HG03457 (cell line): Measurements from ENCODE around the gene KCNH5.

Experiments
- ATAC-seq: cut with Tn5 transposase; IDR thresholded peaks from one replicate; pipeline ENCODE4 v1.9.1; 2021; ENCODE audit warnings: moderate number of reproducible peaks; ENCODE audit not compliant: unreplicated experiment

Gene KCNH5

GRCh38 chr14:63045234-63045611 is at the start of gene KCNH5:
Gene KCNH5 (minus strand): TSS chr14:63045458. CDS start chr14:63045186, 272 bp downstream.
- no peak for ATAC-seq

- ATAC-seq = no peak
Measured at GRCh38 chr14:63091394-63091996, 46.2 kb upstream of the KCNH5 start.

- ATAC-seq = no peak
Measured at GRCh38 chr14:63088865-63089264, 43.6 kb upstream of the KCNH5 start.

GRCh38 chr14:63078569-63078968 is 33.3 kb upstream of the KCNH5 start:
- ATAC-seq = no peak

- no peak for ATAC-seq
Measured at GRCh38 chr14:63076488-63076887, 31.2 kb upstream of the KCNH5 start.

- no peak for ATAC-seq
Measured at GRCh38 chr14:63055631-63056030, 10.4 kb upstream of the KCNH5 start.

- ATAC-seq = no peak
Measured at GRCh38 chr14:63051992-63052391, 6.7 kb upstream of the KCNH5 start.

GRCh38 chr14:63051301-63051700 is 6.0 kb upstream of the KCNH5 start:
- ATAC-seq = no peak

- no peak for ATAC-seq
Measured at GRCh38 chr14:63050694-63051093, 5.4 kb upstream of the KCNH5 start.

- ATAC-seq = no peak
Measured at GRCh38 chr14:63046339-63047268, 1.3 kb upstream of the KCNH5 start.

GRCh38 chr14:63045612-63046320 is 508 bp upstream of the KCNH5 start:
- no peak for ATAC-seq

GRCh38 chr14:63039866-63040265 is 5.4 kb downstream of the KCNH5 start:
- no peak for ATAC-seq

GRCh38 chr14:63032641-63033040 is 12.6 kb downstream of the KCNH5 start:
- ATAC-seq = no peak

- ATAC-seq = no peak
Measured at GRCh38 chr14:63032076-63032475, 13.2 kb downstream of the KCNH5 start.

- no peak for ATAC-seq
Measured at GRCh38 chr14:63030113-63030512, 15.1 kb downstream of the KCNH5 start.

- ATAC-seq = no peak
Measured at GRCh38 chr14:63027719-63028118, 17.5 kb downstream of the KCNH5 start.

GRCh38 chr14:63026491-63026890 is 18.8 kb downstream of the KCNH5 start:
- ATAC-seq = no peak

- ATAC-seq = no peak
Measured at GRCh38 chr14:63014621-63015020, 30.6 kb downstream of the KCNH5 start.

- ATAC-seq = no peak
Measured at GRCh38 chr14:63012171-63012570, 33.1 kb downstream of the KCNH5 start.

- ATAC-seq = no peak
Measured at GRCh38 chr14:63011623-63012022, 33.6 kb downstream of the KCNH5 start.

GRCh38 chr14:63009495-63009894 is 35.8 kb downstream of the KCNH5 start:
- no peak for ATAC-seq

GRCh38 chr14:63006531-63006930 is 38.7 kb downstream of the KCNH5 start:
- ATAC-seq = no peak
